Transverse colon (tissue), 3 donors: Measurements from ENCODE around the gene LIPN.

Experiments used
- EP300 ChIP-seq: sonication (generic); formaldehyde crosslinking; IDR thresholded peaks from one replicate; pipeline ENCODE4 v1.6.1; 2017; ENCODE audit warnings: antibody characterized with exemption, low read depth
- POLR2A ChIP-seq: fragments of 450-650 bp; IDR thresholded peaks from one replicate; pipeline ENCODE4 v1.6.1; 2016; ENCODE audit warnings: antibody characterized with exemption, mild to moderate bottlenecking, moderate library complexity
- TF ChIP-seq, protein P1 (sequence below), 5 experiments: fragments of 200-600 bp in 3 of 5; fragments of 450-650 bp in 2 of 5; sonication (generic) in 3 of 5; IDR thresholded peaks; 1 replicate in 2 of 5; 2 replicates in 3 of 5; pipeline ENCODE4 v1.5.1; 2016 to 2017; ENCODE audit warnings: antibody characterized with exemption in 5 of 5, inconsistent platforms in 3 of 5, mild to moderate bottlenecking in 2 of 5, moderate library complexity in 1 of 5

DNA sequence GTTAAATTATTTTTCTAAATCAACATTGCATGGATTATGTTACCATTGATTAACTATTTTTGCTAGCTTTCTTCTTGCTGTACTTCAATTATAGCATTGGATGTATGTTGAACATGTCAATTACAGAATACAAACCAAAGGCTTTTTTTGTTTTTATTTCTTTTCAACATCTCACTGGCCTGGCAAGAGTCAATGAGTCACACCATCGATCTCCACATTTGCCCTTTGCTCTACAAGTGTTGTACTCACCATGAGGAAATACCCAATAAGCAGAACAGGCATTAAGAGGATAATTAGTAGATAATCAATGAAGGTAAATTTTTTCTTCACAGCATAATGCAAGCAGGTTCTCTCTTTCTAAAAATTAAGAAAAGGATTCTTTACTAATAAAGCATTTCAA is 68.5 kb downstream of the LIPN start:
- TF ChIP-seq, protein P1, sequence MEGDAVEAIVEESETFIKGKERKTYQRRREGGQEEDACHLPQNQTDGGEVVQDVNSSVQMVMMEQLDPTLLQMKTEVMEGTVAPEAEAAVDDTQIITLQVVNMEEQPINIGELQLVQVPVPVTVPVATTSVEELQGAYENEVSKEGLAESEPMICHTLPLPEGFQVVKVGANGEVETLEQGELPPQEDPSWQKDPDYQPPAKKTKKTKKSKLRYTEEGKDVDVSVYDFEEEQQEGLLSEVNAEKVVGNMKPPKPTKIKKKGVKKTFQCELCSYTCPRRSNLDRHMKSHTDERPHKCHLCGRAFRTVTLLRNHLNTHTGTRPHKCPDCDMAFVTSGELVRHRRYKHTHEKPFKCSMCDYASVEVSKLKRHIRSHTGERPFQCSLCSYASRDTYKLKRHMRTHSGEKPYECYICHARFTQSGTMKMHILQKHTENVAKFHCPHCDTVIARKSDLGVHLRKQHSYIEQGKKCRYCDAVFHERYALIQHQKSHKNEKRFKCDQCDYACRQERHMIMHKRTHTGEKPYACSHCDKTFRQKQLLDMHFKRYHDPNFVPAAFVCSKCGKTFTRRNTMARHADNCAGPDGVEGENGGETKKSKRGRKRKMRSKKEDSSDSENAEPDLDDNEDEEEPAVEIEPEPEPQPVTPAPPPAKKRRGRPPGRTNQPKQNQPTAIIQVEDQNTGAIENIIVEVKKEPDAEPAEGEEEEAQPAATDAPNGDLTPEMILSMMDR (IDR thresholded peaks at IDR 0.05), result no peak
- TF ChIP-seq POLR2A (no peak), EP300 (no peak)
